Spleen (tissue), 11 donors: ENCODE data around the gene AMIGO1. TPM values are rescaled to one million over a fixed set of nuclear protein-coding genes. Genes with fewer than 3 reads are reported as not detected.

Source experiments
- DNase-seq: peaks from one replicate; pipeline ENCODE4 v3.0.0-alpha.2; 2020
- H3K27ac ChIP-seq, 8 donors: fragments of 200-600 bp; sonication (generic) in 7 of 8; 1 replicate in 4 of 8; 2 replicates in 4 of 8; pipeline versions ENCODE4 v1.5.0 to v1.8.0; 2016 to 2021; ENCODE audit warnings: inconsistent platforms in 4 of 8, mild to moderate bottlenecking in 4 of 8, moderate library complexity in 1 of 8
- H3K27me3 ChIP-seq, 7 donors: fragments of 200-600 bp; sonication (generic) in 6 of 7; replicated peaks in 1 of 7; 1 replicate in 4 of 7; 2 replicates in 3 of 7; pipeline versions ENCODE4 v1.5.0 to v1.8.0; 2016 to 2021; ENCODE audit warnings: inconsistent platforms in 3 of 7, mild to moderate bottlenecking in 1 of 7
- H3K36me3 ChIP-seq, 6 donors: fragments of 200-600 bp; sonication (generic) in 5 of 6; 1 replicate in 4 of 6; 2 replicates in 2 of 6; pipeline versions ENCODE4 v1.5.0 to v1.8.0; 2016 to 2021; ENCODE audit warnings: inconsistent platforms in 2 of 6
- H3K4me1 ChIP-seq, 6 donors: fragments of 200-600 bp; sonication (generic) in 5 of 6; 1 replicate in 3 of 6; 2 replicates in 3 of 6; pipeline versions ENCODE4 v1.5.0 to v1.8.0; 2016 to 2021; ENCODE audit warnings: inconsistent platforms in 3 of 6
- H3K4me3 ChIP-seq, 8 donors: fragments of 200-600 bp; sonication (generic) in 7 of 8; 1 replicate in 4 of 8; 2 replicates in 4 of 8; pipeline versions ENCODE4 v1.5.0 to v1.8.0; 2016 to 2021; ENCODE audit warnings: inconsistent platforms in 4 of 8, mild to moderate bottlenecking in 4 of 8, moderate library complexity in 2 of 8
- H3K9me3 ChIP-seq, 8 donors: fragments of 200-600 bp; sonication (generic) in 7 of 8; 1 replicate in 4 of 8; 2 replicates in 4 of 8; pipeline versions ENCODE4 v1.5.0 to v1.8.0; 2016 to 2021; ENCODE audit warnings: inconsistent platforms in 4 of 8
- POLR2A ChIP-seq, 3 donors: fragments of 450-650 bp; IDR thresholded peaks; one replicate each; pipeline ENCODE4 v1.5.1; 2017; ENCODE audit warnings: antibody characterized with exemption in 3 of 3, mild to moderate bottlenecking in 1 of 3
- POLR2AphosphoS5 ChIP-seq, 3 donors: sonication (generic); formaldehyde crosslinking; IDR thresholded peaks; one replicate each; pipeline ENCODE4 v1.5.1; 2017; ENCODE audit warnings: antibody characterized with exemption in 3 of 3
- WGBS, 5 donors: extraction: QIAGEN DNeasy Blood & Tissue Kit in 3 of 5; methylation state at CpG; one replicate each; pipeline versions ENCODE4 v1.1.5 to v1.1.7; 2013 to 2018; 5-methylcytosine and 5-hydroxymethylcytosine counted together
- intact Hi-C: fragments of 100-400 bp; cut with DNase I; formaldehyde crosslinking; loops from one replicate; pipeline ENCODE4 v1.15.0; 2023; ENCODE audit warnings: low total_unique reads
- polyA plus RNA-seq, 3 donors: library from polyadenylated mRNA; stranded (reverse); fragments of 200-250 nt; gene quantifications; one replicate each; pipeline ENCODE4 v1.2.1, GENCODE V29; 2013
- total RNA-seq, 7 donors: library from RNA; depleted of rRNA in 3 of 7; stranded (reverse); fragments of >200 nt in 3 of 7; fragmentation: NEBNext Ultra II Directional in 4 of 7; extraction: Animal tissue kit (Norgen Biotek cat#: 25700) in 4 of 7; gene quantifications; one replicate each; pipeline versions ENCODE4 v1.1.0 to v1.2.1, GENCODE V29; 2016 to 2021
- TF ChIP-seq, protein P1 (sequence below), 11 experiments: fragments of 200-600 bp in 7 of 11; fragments of 450-650 bp in 4 of 11; sonication (generic) in 4 of 11; IDR thresholded peaks in 8 of 11; conservative IDR thresholded peaks in 3 of 11; 1 replicate in 7 of 11; 2 replicates in 4 of 11; pipeline versions ENCODE4 v1.4.0 to v1.8.0; 2016 to 2021; ENCODE audit warnings: antibody characterized with exemption in 11 of 11, inconsistent platforms in 4 of 11, mild to moderate bottlenecking in 1 of 11
- donor health status: healthy with polysubstance abuse.
- donor health status: DM: no; HTN: no; CAD: no; lungs with moderate emphysema.
- donor health status: DM: no; HTN: no; CAD: no.
- donor health status: Bipolar disorder and iron deficiency.
- donor health status: healthy.
- donor health status: DM: no; HTN: no; CAD: no.
- donor health status: DM: yes; HTN: yes; CAD: no.

AMIGO1 gene
- total and polyA plus RNA-seq, 10 donors: 0.57 to 8.5 (median 5.4) TPM

DNA sequence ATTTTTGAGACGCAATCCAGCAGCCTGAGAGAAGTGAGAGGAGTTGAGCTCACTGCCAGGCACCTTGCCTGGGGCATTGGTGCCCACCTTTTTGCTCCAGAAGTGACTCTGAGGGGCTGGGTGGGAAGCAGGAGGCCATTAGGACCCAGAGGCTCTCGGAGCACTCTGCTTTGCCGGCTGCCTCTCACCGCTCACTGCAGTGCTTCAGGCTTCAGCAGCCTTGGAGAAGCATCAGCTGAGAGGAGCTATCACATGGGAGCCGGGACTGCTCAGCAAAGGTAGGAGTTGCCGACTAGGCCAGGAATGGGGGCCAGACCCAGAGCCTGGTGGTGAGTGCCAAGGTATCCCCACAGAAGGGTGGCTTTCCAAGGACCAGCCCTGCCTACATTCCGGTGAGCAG lies 30.1 kb upstream of the AMIGO1 start, which contains the start of gene GPR61:
TSS of gene GPR61 (plus strand) at position 197 of the 400 bp plus-strand sequence. CDS start 3,151 bp downstream, outside the sequence.
- DNase-seq: no peak
- no peak within 1 kb of the TSS for H3K4me3 ChIP-seq
- WGBS, 5 donors: 72 to 88% (median 75%) methylated on average over 1 to 7 of the region's 7 CpGs
- H3K27me3 ChIP-seq: no peaks in the 10 kb centered on the region
- TF ChIP-seq POLR2AphosphoS5 (IDR thresholded peaks at IDR 0.05): no peak
- H3K36me3 ChIP-seq: no peaks in the 10 kb centered on the region
- intact Hi-C loops: loop anchor here (10.0 kb wide), 2 partner anchors 115 to 445 kb away; partner anchors contain the start of genes AHCYL1 and PSMA5
- H3K9me3 ChIP-seq: no peaks in the 10 kb centered on the region
- no peaks in the 10 kb centered on the region for H3K4me1 ChIP-seq
- H3K27ac ChIP-seq: no peak within 1 kb of the TSS

DNA sequence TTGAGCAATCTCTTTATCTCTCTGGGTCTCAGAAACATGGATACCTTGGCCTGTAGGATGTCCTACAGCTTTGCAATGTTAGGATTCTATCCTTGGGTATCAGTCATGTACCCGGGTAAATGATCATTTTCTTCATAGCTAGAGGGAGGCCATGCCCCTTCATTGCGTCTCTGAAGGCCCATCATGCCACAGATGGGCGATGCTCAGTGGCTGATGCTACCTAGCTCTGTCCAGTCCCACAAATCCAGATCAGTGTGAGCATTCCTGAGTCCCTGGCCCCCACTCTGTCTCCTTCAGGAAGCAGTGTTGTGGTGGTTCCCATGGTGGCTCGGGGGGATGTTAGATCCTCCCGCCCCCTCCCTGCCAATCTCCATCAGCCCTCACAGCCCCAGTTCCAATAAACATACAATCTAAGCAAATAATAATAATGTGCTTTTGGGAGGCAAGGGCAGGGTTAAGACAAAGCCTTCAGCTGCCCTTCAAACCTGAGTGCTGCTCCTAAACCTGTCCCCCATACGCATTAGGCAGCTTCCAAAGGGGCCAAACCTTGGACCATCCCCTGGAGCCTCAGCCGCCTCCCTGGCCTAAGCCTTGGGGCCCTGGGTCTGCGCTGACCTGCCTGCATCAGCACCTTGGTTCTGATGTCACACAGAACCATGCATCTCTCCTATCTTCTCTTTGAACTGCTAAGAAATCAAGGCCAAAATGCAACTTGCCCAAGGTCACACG lies 29.5 kb upstream of the AMIGO1 start:
- WGBS, 5 donors: 81 to 94% (median 91%) methylated on average over 7 to 9 of the region's 9 CpGs
- intact Hi-C loops: loop anchor here (10.0 kb wide), 1 partner anchor 114 kb away; the partner anchor contains the start of gene PSMA5
- DNase-seq: no peak
- no peak overlapping the region for H3K27ac ChIP-seq
- H3K4me3 ChIP-seq: no peak overlapping the region
- H3K9me3 ChIP-seq: no peaks in the 10 kb centered on the region
- no peaks in the 10 kb centered on the region for H3K27me3 ChIP-seq
- no peaks in the 10 kb centered on the region for H3K36me3 ChIP-seq
- TF ChIP-seq, protein P1, sequence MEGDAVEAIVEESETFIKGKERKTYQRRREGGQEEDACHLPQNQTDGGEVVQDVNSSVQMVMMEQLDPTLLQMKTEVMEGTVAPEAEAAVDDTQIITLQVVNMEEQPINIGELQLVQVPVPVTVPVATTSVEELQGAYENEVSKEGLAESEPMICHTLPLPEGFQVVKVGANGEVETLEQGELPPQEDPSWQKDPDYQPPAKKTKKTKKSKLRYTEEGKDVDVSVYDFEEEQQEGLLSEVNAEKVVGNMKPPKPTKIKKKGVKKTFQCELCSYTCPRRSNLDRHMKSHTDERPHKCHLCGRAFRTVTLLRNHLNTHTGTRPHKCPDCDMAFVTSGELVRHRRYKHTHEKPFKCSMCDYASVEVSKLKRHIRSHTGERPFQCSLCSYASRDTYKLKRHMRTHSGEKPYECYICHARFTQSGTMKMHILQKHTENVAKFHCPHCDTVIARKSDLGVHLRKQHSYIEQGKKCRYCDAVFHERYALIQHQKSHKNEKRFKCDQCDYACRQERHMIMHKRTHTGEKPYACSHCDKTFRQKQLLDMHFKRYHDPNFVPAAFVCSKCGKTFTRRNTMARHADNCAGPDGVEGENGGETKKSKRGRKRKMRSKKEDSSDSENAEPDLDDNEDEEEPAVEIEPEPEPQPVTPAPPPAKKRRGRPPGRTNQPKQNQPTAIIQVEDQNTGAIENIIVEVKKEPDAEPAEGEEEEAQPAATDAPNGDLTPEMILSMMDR (IDR thresholded peaks at IDR 0.05 in 8 of 11, conservative IDR thresholded peaks at IDR 0.05 in 3 of 11): no peak
- no peak for TF ChIP-seq POLR2A (IDR thresholded peaks at IDR 0.05)
- no peak for TF ChIP-seq POLR2AphosphoS5 (IDR thresholded peaks at IDR 0.05)
- no peaks in the 10 kb centered on the region for H3K4me1 ChIP-seq

DNA sequence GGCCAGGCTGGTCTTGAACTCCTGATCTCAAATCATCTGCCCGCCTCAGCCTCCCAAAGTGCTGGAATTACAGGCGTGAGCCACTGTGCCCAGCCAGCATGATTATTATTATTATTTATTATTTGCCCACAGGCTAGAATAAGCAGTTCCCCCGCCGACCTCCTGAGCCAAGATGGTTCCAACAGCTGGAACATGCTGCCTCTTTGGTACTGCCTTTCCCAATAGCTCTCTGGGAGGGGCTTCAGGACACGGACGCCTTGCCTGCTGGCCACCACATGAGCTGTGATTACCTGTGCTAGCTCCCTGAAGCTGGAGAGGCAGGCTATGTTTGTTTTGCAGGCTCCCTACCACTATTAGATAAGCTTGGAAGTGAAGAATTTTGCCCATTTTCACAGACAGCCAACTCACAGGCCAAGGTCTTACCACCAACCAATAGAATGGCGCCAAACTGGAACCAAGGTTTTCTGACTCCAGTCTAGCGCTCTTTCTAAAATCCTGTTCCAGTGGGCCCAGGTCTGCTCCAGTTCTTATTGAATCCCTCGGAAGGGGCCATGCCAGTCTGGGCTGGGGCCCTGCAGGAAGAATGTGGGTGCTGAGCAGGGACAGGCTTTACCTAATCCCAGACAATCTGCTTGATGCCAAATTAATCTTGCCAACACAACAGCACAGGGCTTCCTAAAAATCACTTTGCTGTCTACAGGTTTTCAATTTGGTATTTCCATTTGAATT lies 28.1 kb upstream of the AMIGO1 start:
- no peak overlapping the region for H3K4me3 ChIP-seq
- no peaks in the 10 kb centered on the region for H3K9me3 ChIP-seq
- no peak overlapping the region for H3K27ac ChIP-seq
- 91 to 96% (median 94%) methylated on average over 9 of the region's 9 CpGs for WGBS, 5 donors
- intact Hi-C loops: loop anchor here (10.0 kb wide), 1 partner anchor 113 kb away; the partner anchor contains the start of gene PSMA5
- H3K36me3 ChIP-seq: no peaks in the 10 kb centered on the region
- H3K4me1 ChIP-seq: peaks cover 2 to 9% (median 5%) of the 10 kb centered on the region in 6 donors
- TF ChIP-seq POLR2A (IDR thresholded peaks at IDR 0.05) (no peak), POLR2AphosphoS5 (IDR thresholded peaks at IDR 0.05) (no peak)
- TF ChIP-seq, protein P1 (IDR thresholded peaks at IDR 0.05 in 8 of 11, conservative IDR thresholded peaks at IDR 0.05 in 3 of 11): no peak
- H3K27me3 ChIP-seq: no peaks in the 10 kb centered on the region
- DNase-seq: no peak

DNA sequence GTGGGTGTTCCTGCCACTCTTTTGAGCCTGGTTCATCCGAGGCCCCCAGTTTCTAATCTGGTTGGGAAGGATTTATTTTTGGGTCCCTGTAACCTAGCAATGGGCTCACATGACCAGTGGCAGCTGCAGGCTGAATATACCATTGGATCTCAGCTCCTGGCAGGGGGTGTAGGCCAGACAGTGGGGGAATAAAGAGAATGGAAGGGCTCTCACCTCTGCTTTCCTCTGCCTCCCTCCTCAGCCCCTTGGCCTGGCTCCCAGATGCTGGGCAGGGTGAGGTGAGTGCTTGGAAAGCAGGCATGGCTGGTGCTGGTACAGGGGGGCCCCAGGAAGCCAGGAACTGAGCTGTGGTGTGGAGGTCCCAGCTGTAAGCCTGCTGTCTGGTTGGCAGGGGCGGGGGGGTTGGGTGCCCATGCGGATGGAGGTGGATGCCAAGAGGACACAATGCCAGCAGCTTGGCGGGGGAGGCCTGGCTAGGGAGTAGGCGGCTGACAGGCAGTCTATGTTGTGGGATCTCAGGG lies 26.5 kb upstream of the AMIGO1 start:
- intact Hi-C loops: loop anchor here (10.0 kb wide), 1 partner anchor 111 kb away; the partner anchor contains the start of gene PSMA5

More for the DNA sequence above, 26.5 kb upstream of the AMIGO1 start:
- Histone ChIP-seq H3K27ac (no peak overlapping the region), H3K4me1 (peaks cover 5 to 25% (median 18%) of the 10 kb centered on the region in 6 donors), H3K9me3 (no peaks in the 10 kb centered on the region), H3K27me3 (no peaks in the 10 kb centered on the region), H3K4me3 (no peak overlapping the region), H3K36me3 (no peaks in the 10 kb centered on the region)
- 73 to 78% (median 75%) methylated on average over 4 to 5 of the region's 5 CpGs for WGBS, 5 donors
- no peak for TF ChIP-seq POLR2AphosphoS5 (IDR thresholded peaks at IDR 0.05)
- TF ChIP-seq POLR2A (IDR thresholded peaks at IDR 0.05): no peak
- TF ChIP-seq, protein P1 (IDR thresholded peaks at IDR 0.05 in 8 of 11, conservative IDR thresholded peaks at IDR 0.05 in 3 of 11): no peak
- no peak for DNase-seq
